ENCODE results near the gene MME. TPM values are rescaled to one million over a fixed set of nuclear protein-coding genes. Genes with fewer than 3 reads are reported as not detected.

MME gene
- total RNA-seq, 1 experiment from 2014 or later, result 23.9 TPM

GRCh38 chr3:155233213-155233612 lies 153.1 kb downstream of the MME start:
- H3K9me3 Mint-ChIP-seq, result peaks cover 30% of the 10 kb centered on the region
- peaks cover 9% of the 10 kb centered on the region; the same call in 1 of the 2 replicates for H3K36me3 Mint-ChIP-seq
- POLR2A ChIA-PET, result no interaction called here
- no peaks in the 10 kb centered on the region for H3K27me3 Mint-ChIP-seq (ENCODE audit: low read depth)
- no peak overlapping the region for H3K4me3 Mint-ChIP-seq
- TF ChIP-seq TEAD4 (CRISPR knock-in tag; IDR thresholded peaks at IDR 0.05) (no peak), GABPB1 (CRISPR knock-in tag; IDR thresholded peaks at IDR 0.05) (no peak), ZNF263 (CRISPR knock-in tag; IDR thresholded peaks at IDR 0.05; ENCODE audit: low read depth) (no peak), TEAD1 (CRISPR knock-in tag; IDR thresholded peaks at IDR 0.05) (no peak), ERG (CRISPR knock-in tag; IDR thresholded peaks at IDR 0.05) (no peak), ZNF532 (CRISPR knock-in tag; IDR thresholded peaks at IDR 0.05; ENCODE audit: borderline replicate concordance) (no peak), AR (CRISPR knock-in tag; IDR thresholded peaks at IDR 0.05) (no peak), ATF1 (CRISPR knock-in tag; IDR thresholded peaks at IDR 0.05) (no peak), CREB1 (CRISPR knock-in tag; IDR thresholded peaks at IDR 0.05) (no peak), ZBTB43 (CRISPR knock-in tag; IDR thresholded peaks at IDR 0.05) (no peak), NR1H2 (CRISPR knock-in tag; IDR thresholded peaks at IDR 0.05) (no peak), E2F4 (CRISPR knock-in tag; IDR thresholded peaks at IDR 0.05; ENCODE audit: borderline replicate concordance, low read depth) (no peak), MXD4 (CRISPR knock-in tag; IDR thresholded peaks at IDR 0.05; ENCODE audit: borderline replicate concordance) (no peak)
- DNase-seq (ENCODE audit: low spot score), result no peak
- no peaks in the 10 kb centered on the region for H3K4me1 Mint-ChIP-seq
- no peak for ATAC-seq
- CTCF ChIA-PET, result interaction anchor here (1.3 kb wide), 1 partner anchor 777 kb away, joined by 3 read pairs; no protein-coding TSS in a partner anchor
- no peak overlapping the region for H3K27ac Mint-ChIP-seq

Other genes starting within 250 kb of the MME start
- 0.33 TPM in 1 of 3 replicates, not detected in the others for gene STRIT1, start 213.4 kb downstream of the MME start, total RNA-seq (2021)

Measured in WTC11 (cell line).